GM19324 (cell line): ENCODE results near the gene WNT11.
"Not testable (repeated sequence)": the region's sequence is repeated elsewhere in the genome, so short reads cannot be mapped to it uniquely, and the experiment has no call there.

Source experiments
- ATAC-seq: cut with Tn5 transposase; IDR thresholded peaks from one replicate; pipeline ENCODE4 v1.9.1; 2021; ENCODE audit warnings: mild to moderate bottlenecking, moderate library complexity; ENCODE audit not compliant: unreplicated experiment, low FRiP score

The WNT11 gene

GRCh38 chr11:76205252-76206076 lies 838 bp downstream of the WNT11 start:
- ATAC-seq: no peak

GRCh38 chr11:76203937-76204336 lies 2.4 kb downstream of the WNT11 start:
- ATAC-seq: no peak

GRCh38 chr11:76203131-76203925 lies 3.0 kb downstream of the WNT11 start:
- ATAC-seq: no peak

GRCh38 chr11:76201672-76202412 lies 4.5 kb downstream of the WNT11 start:
- ATAC-seq: no peak

GRCh38 chr11:76201056-76201455 lies 5.2 kb downstream of the WNT11 start:
- ATAC-seq: no peak

GRCh38 chr11:76200006-76200940 lies 6.0 kb downstream of the WNT11 start:
- ATAC-seq: no peak

- ATAC-seq: not testable (repeated sequence)
These were observed 7.6 kb downstream of the WNT11 start for GRCh38 chr11:76198691-76199090.

- ATAC-seq: no peak
These were observed 8.2 kb downstream of the WNT11 start for GRCh38 chr11:76197941-76198640.

- no peak for ATAC-seq
These were observed 9.0 kb downstream of the WNT11 start for GRCh38 chr11:76197332-76197731.

GRCh38 chr11:76196849-76197248 lies 9.5 kb downstream of the WNT11 start:
- no peak for ATAC-seq

GRCh38 chr11:76194872-76195668 lies 11.2 kb downstream of the WNT11 start:
- no peak for ATAC-seq

- ATAC-seq: no peak
These were observed 13.1 kb downstream of the WNT11 start for GRCh38 chr11:76193219-76193618.

- no peak for ATAC-seq
These were observed 15.9 kb downstream of the WNT11 start for GRCh38 chr11:76190376-76190775.

- ATAC-seq: no peak
These were observed 16.6 kb downstream of the WNT11 start for GRCh38 chr11:76189682-76190081.

- no peak for ATAC-seq
These were observed 17.4 kb downstream of the WNT11 start for GRCh38 chr11:76188873-76189272.

- no peak for ATAC-seq
These were observed 19.5 kb downstream of the WNT11 start for GRCh38 chr11:76186776-76187279.

- no peak for ATAC-seq
These were observed 20.3 kb downstream of the WNT11 start for GRCh38 chr11:76185931-76186401.

GRCh38 chr11:76185511-76185910 lies 20.8 kb downstream of the WNT11 start:
- ATAC-seq: no peak
